ENCODE results near the gene EPS8.

The EPS8 gene

GRCh38 chr12:15782667-15783066, 6.5 kb downstream of the EPS8 start:
- Histone ChIP-seq H2AK5ac (ENCODE audit: low read depth, low read length) (no peak overlapping the region), H3K4ac (ENCODE audit: low read length) (no peak overlapping the region), H2BK15ac (ENCODE audit: low read length) (no peak overlapping the region), H3K23ac (ENCODE audit: low read depth, low read length, poor library complexity) (no peak overlapping the region), H3K27ac (replicated peaks; ENCODE audit: low read length) (no peak overlapping the region), H3K36me3 (replicated peaks in 1 of 2; ENCODE audit: control insufficient read depth in 2 of 2, insufficient read depth in 2 of 2, low read length in 2 of 2) (peaks cover 0 to 2% of the 10 kb centered on the region in 2 donors), H3K79me1 (ENCODE audit: low read depth, low read length) (no peaks in the 10 kb centered on the region), H4K91ac (ENCODE audit: low read depth, low read length, poor library complexity) (no peak overlapping the region), H3K9ac (ENCODE audit: low read depth, low read length, poor library complexity) (no peak overlapping the region), H3K4me2 (ENCODE audit: insufficient read depth, low read length, poor library complexity, severe bottlenecking) (no peak overlapping the region), H3K27me3 (ENCODE audit: control insufficient read depth in 3 of 3, insufficient read depth in 3 of 3, low read depth in 1 of 3, low read length in 3 of 3) (no peaks in the 10 kb centered on the region), H4K8ac (ENCODE audit: low read depth, low read length) (no peak overlapping the region), H3K9me3 (replicated peaks in 1 of 2; ENCODE audit: control insufficient read depth in 2 of 2, insufficient read depth in 1 of 2, low read depth in 1 of 2, low read length in 2 of 2) (peaks cover 0 to 17% of the 10 kb centered on the region in 2 donors), H3K4me1 (ENCODE audit: control insufficient read depth in 2 of 2, insufficient read depth in 1 of 2, low read depth in 1 of 2, low read length in 2 of 2) (peaks cover 2 to 12% of the 10 kb centered on the region in 2 donors), H3K4me3 (ENCODE audit: low read length in 2 of 2) (no peak overlapping the region), H3K14ac (ENCODE audit: low read length) (no peak overlapping the region), H2BK5ac (ENCODE audit: low read length) (no peak overlapping the region), H2BK12ac (ENCODE audit: low read length) (no peak overlapping the region), H2BK120ac (ENCODE audit: low read depth, low read length) (no peak overlapping the region), H3K18ac (ENCODE audit: low read length) (no peak overlapping the region), H2AFZ (ENCODE audit: low read length) (no peak overlapping the region)
- no peak for DNase-seq (ENCODE audit: low spot score)
- no CpG with 5 or more reads among the region's 8 CpGs for WGBS, 2 donors (ENCODE audit: extremely low coverage in 2 of 2, insufficient read length in 2 of 2, insufficient replicate concordance in 1 of 2)

GRCh38 chr12:15779925-15780324, 9.3 kb downstream of the EPS8 start:
- Histone ChIP-seq H4K91ac (ENCODE audit: low read depth, low read length, poor library complexity) (no peak overlapping the region), H3K14ac (ENCODE audit: low read length) (no peak overlapping the region), H2BK5ac (ENCODE audit: low read length) (no peak overlapping the region), H3K4me1 (ENCODE audit: control insufficient read depth in 2 of 2, insufficient read depth in 1 of 2, low read depth in 1 of 2, low read length in 2 of 2) (peaks cover 2 to 11% of the 10 kb centered on the region in 2 donors), H3K18ac (ENCODE audit: low read length) (no peak overlapping the region), H3K4me2 (ENCODE audit: insufficient read depth, low read length, poor library complexity, severe bottlenecking) (no peak overlapping the region), H2AFZ (ENCODE audit: low read length) (no peak overlapping the region), H3K9me3 (replicated peaks in 1 of 2; ENCODE audit: control insufficient read depth in 2 of 2, insufficient read depth in 1 of 2, low read depth in 1 of 2, low read length in 2 of 2) (peaks cover 0 to 10% of the 10 kb centered on the region in 2 donors), H3K4ac (ENCODE audit: low read length) (no peak overlapping the region), H2BK12ac (ENCODE audit: low read length) (no peak overlapping the region), H2BK120ac (ENCODE audit: low read depth, low read length) (no peak overlapping the region), H3K4me3 (ENCODE audit: low read length in 2 of 2) (no peak overlapping the region), H3K23ac (ENCODE audit: low read depth, low read length, poor library complexity) (no peak overlapping the region), H2BK15ac (ENCODE audit: low read length) (no peak overlapping the region), H4K8ac (ENCODE audit: low read depth, low read length) (no peak overlapping the region), H3K27me3 (ENCODE audit: control insufficient read depth in 3 of 3, insufficient read depth in 3 of 3, low read depth in 1 of 3, low read length in 3 of 3) (no peaks in the 10 kb centered on the region), H3K9ac (ENCODE audit: low read depth, low read length, poor library complexity) (no peak overlapping the region), H3K79me1 (ENCODE audit: low read depth, low read length) (no peaks in the 10 kb centered on the region), H2AK5ac (ENCODE audit: low read depth, low read length) (no peak overlapping the region), H3K27ac (replicated peaks; ENCODE audit: low read length) (no peak overlapping the region), H3K36me3 (replicated peaks in 1 of 2; ENCODE audit: control insufficient read depth in 2 of 2, insufficient read depth in 2 of 2, low read length in 2 of 2) (peaks cover 0 to 2% of the 10 kb centered on the region in 2 donors)
- no CpG with 5 or more reads among the region's 2 CpGs for WGBS, 2 donors (ENCODE audit: extremely low coverage in 2 of 2, insufficient read length in 2 of 2, insufficient replicate concordance in 1 of 2)
- DNase-seq (ENCODE audit: low spot score) = no peak

GRCh38 chr12:15778126-15778525, 11.1 kb downstream of the EPS8 start:
- Histone ChIP-seq H3K27ac (replicated peaks; ENCODE audit: low read length) (no peak overlapping the region), H3K23ac (ENCODE audit: low read depth, low read length, poor library complexity) (no peak overlapping the region), H3K36me3 (replicated peaks in 1 of 2; ENCODE audit: control insufficient read depth in 2 of 2, insufficient read depth in 2 of 2, low read length in 2 of 2) (peaks cover 0 to 2% of the 10 kb centered on the region in 2 donors), H3K4me2 (ENCODE audit: insufficient read depth, low read length, poor library complexity, severe bottlenecking) (no peak overlapping the region), H3K9me3 (replicated peaks in 1 of 2; ENCODE audit: control insufficient read depth in 2 of 2, insufficient read depth in 1 of 2, low read depth in 1 of 2, low read length in 2 of 2) (peaks cover 0 to 4% of the 10 kb centered on the region in 2 donors), H2AFZ (ENCODE audit: low read length) (no peak overlapping the region), H2BK5ac (ENCODE audit: low read length) (no peak overlapping the region), H3K4ac (ENCODE audit: low read length) (no peak overlapping the region), H2BK15ac (ENCODE audit: low read length) (no peak overlapping the region), H3K4me1 (ENCODE audit: control insufficient read depth in 2 of 2, insufficient read depth in 1 of 2, low read depth in 1 of 2, low read length in 2 of 2) (peaks cover 2 to 14% of the 10 kb centered on the region in 2 donors), H3K79me1 (ENCODE audit: low read depth, low read length) (no peaks in the 10 kb centered on the region), H4K8ac (ENCODE audit: low read depth, low read length) (no peak overlapping the region), H3K9ac (ENCODE audit: low read depth, low read length, poor library complexity) (no peak overlapping the region), H2AK5ac (ENCODE audit: low read depth, low read length) (no peak overlapping the region), H3K27me3 (ENCODE audit: control insufficient read depth in 3 of 3, insufficient read depth in 3 of 3, low read depth in 1 of 3, low read length in 3 of 3) (no peaks in the 10 kb centered on the region), H3K14ac (ENCODE audit: low read length) (no peak overlapping the region), H3K4me3 (ENCODE audit: low read length in 2 of 2) (no peak overlapping the region), H4K91ac (ENCODE audit: low read depth, low read length, poor library complexity) (no peak overlapping the region), H2BK120ac (ENCODE audit: low read depth, low read length) (no peak overlapping the region), H2BK12ac (ENCODE audit: low read length) (no peak overlapping the region), H3K18ac (ENCODE audit: low read length) (no peak overlapping the region)
- no peak for DNase-seq (ENCODE audit: low spot score)
- WGBS, 2 donors (ENCODE audit: extremely low coverage in 2 of 2, insufficient read length in 2 of 2, insufficient replicate concordance in 1 of 2) = no CpG with 5 or more reads among the region's 3 CpGs

- Histone ChIP-seq H3K9me3 (replicated peaks in 1 of 2; ENCODE audit: control insufficient read depth in 2 of 2, insufficient read depth in 1 of 2, low read depth in 1 of 2, low read length in 2 of 2) (peaks cover 0 to 4% of the 10 kb centered on the region in 2 donors), H3K4me2 (ENCODE audit: insufficient read depth, low read length, poor library complexity, severe bottlenecking) (no peak overlapping the region), H3K27ac (replicated peaks; ENCODE audit: low read length) (no peak overlapping the region), H3K18ac (ENCODE audit: low read length) (no peak overlapping the region), H3K4me1 (ENCODE audit: control insufficient read depth in 2 of 2, insufficient read depth in 1 of 2, low read depth in 1 of 2, low read length in 2 of 2) (peaks cover 2 to 14% of the 10 kb centered on the region in 2 donors), H2AFZ (ENCODE audit: low read length) (no peak overlapping the region), H3K36me3 (replicated peaks in 1 of 2; ENCODE audit: control insufficient read depth in 2 of 2, insufficient read depth in 2 of 2, low read length in 2 of 2) (peaks cover 0 to 2% of the 10 kb centered on the region in 2 donors), H3K14ac (ENCODE audit: low read length) (no peak overlapping the region), H3K79me1 (ENCODE audit: low read depth, low read length) (no peaks in the 10 kb centered on the region), H3K4me3 (ENCODE audit: low read length in 2 of 2) (no peak overlapping the region), H2BK120ac (ENCODE audit: low read depth, low read length) (no peak overlapping the region), H4K91ac (ENCODE audit: low read depth, low read length, poor library complexity) (no peak overlapping the region), H2AK5ac (ENCODE audit: low read depth, low read length) (no peak overlapping the region), H3K27me3 (ENCODE audit: control insufficient read depth in 3 of 3, insufficient read depth in 3 of 3, low read depth in 1 of 3, low read length in 3 of 3) (no peaks in the 10 kb centered on the region), H3K4ac (ENCODE audit: low read length) (no peak overlapping the region), H3K23ac (ENCODE audit: low read depth, low read length, poor library complexity) (no peak overlapping the region), H2BK12ac (ENCODE audit: low read length) (no peak overlapping the region), H4K8ac (ENCODE audit: low read depth, low read length) (no peak overlapping the region), H2BK5ac (ENCODE audit: low read length) (no peak overlapping the region), H2BK15ac (ENCODE audit: low read length) (no peak overlapping the region), H3K9ac (ENCODE audit: low read depth, low read length, poor library complexity) (no peak overlapping the region)
- no CpG with 5 or more reads among the region's 3 CpGs for WGBS, 2 donors (ENCODE audit: extremely low coverage in 2 of 2, insufficient read length in 2 of 2, insufficient replicate concordance in 1 of 2)
- no peak for DNase-seq (ENCODE audit: low spot score)
Measured at GRCh38 chr12:15777355-15778012, 11.7 kb downstream of the EPS8 start.

Measured in neuronal stem cell (in vitro differentiated cells).